Measurements from ENCODE around the gene QSOX1.

GRCh38 chr1:180192172-180192571 lies 37.5 kb downstream of the QSOX1 start:
- TF ChIP-seq GATA2 (IDR thresholded peaks at IDR 0.05; ENCODE audit: low read depth, low read length): no peak
- TF ChIP-seq GATA3 (IDR thresholded peaks at IDR 0.05; ENCODE audit: low read depth, low read length): no peak

All from SH-SY5Y (cell line).